ENCODE measurements around the gene DUSP9. TPM values are rescaled to one million over a fixed set of nuclear protein-coding genes. Genes with fewer than 3 reads are reported as not detected.

DUSP9 gene
- total RNA-seq, 1 experiment from 2014 or later: 14.2 TPM

DNA sequence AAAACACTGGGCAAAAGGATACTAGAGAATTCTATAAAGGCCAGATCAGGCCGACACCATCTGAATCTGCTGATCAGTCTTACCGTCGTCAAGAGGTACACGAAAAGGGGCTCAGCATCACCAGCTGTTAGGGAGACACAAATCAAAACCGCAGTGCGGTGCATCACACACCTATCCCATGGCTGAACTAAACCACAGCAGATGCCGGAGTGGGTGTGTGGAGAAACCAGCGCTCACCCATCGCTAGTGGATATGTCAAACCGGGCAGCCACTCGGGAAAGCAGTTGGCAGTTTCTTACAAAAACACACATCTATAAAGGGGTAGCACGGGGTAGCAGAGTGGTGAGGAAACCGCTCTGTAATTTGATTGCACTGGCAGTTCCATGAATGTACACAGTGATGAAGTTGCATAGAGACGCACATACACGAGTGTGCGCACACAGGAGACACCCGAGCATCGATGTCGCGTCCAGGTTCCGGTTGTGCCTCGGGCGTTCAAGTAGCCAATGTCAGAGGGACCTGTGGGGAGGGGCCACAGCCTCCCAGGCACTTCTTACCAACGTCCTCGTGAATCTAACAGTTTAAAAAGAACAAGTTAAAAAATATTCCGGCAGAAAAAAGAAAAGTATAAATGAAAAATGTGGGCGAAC is 24.9 kb upstream of the DUSP9 start:
- BruUV-seq (replicated peaks): no TSS peak
- no peak for DNase-seq (ENCODE audit: low read depth, low spot score)
- H3K27me3 ChIP-seq (ENCODE audit: insufficient read depth, low read length): 0 out of 2 replicates have a peak, but pooled peaks cover 2% of the 10 kb centered on the region
- intact Hi-C loops (cut with micrococcal nuclease): no loop called here
- no peak for TF ChIP-seq ZNF274 (IDR thresholded peaks at IDR 0.05; ENCODE audit: low read depth, low read length)
- no peak for TF ChIP-seq ELF1 (IDR thresholded peaks at IDR 0.05; ENCODE audit: borderline replicate concordance, low read depth)
- TF ChIP-seq JUND (IDR thresholded peaks at IDR 0.05): no peak
- no peaks in the 10 kb centered on the region for H3K4me1 ChIP-seq (ENCODE audit: control insufficient read depth in 1 of 2, insufficient read depth in 2 of 2, low read length in 2 of 2)
- H2AFZ ChIP-seq (ENCODE audit: low read depth, low read length, poor library complexity, severe bottlenecking): no peak overlapping the region
- H3K9ac ChIP-seq (ENCODE audit: low read length): no peak overlapping the region
- no peak overlapping the region for H3K4me2 ChIP-seq (ENCODE audit: low read length)
- no peaks in the 10 kb centered on the region for H3K9me2 ChIP-seq (ENCODE audit: insufficient read depth)
- no peak for ATAC-seq
- ChIA-PET POLR2A (no interaction called here), CTCF (no interaction called here), RAD21 (ENCODE audit: low non-redundant PET in 1 of 2, low total read pairs in 2 of 2, uncharacterized antibody in 2 of 2, unreplicated experiment in 2 of 2) (no interaction called here)
- H3K27ac ChIP-seq (ENCODE audit: low read depth, low read length): no peak overlapping the region
- H3K79me2 ChIP-seq (ENCODE audit: insufficient read depth, low read length): no peaks in the 10 kb centered on the region
- H3K9me3 ChIP-seq (ENCODE audit: control insufficient read depth in 1 of 2, insufficient read depth in 1 of 2, low read depth in 1 of 2, low read length in 2 of 2): no peaks in the 10 kb centered on the region
- H4K20me1 ChIP-seq (ENCODE audit: insufficient read depth): no peaks in the 10 kb centered on the region
- H3K36me3 ChIP-seq (ENCODE audit: control insufficient read depth in 1 of 2, insufficient read depth in 2 of 2, low read length in 2 of 2): no peaks in the 10 kb centered on the region
- no peak overlapping the region for H3K4me3 ChIP-seq (replicated peaks in 1 of 2; ENCODE audit: low read depth in 1 of 2, low read length in 2 of 2)

DNA sequence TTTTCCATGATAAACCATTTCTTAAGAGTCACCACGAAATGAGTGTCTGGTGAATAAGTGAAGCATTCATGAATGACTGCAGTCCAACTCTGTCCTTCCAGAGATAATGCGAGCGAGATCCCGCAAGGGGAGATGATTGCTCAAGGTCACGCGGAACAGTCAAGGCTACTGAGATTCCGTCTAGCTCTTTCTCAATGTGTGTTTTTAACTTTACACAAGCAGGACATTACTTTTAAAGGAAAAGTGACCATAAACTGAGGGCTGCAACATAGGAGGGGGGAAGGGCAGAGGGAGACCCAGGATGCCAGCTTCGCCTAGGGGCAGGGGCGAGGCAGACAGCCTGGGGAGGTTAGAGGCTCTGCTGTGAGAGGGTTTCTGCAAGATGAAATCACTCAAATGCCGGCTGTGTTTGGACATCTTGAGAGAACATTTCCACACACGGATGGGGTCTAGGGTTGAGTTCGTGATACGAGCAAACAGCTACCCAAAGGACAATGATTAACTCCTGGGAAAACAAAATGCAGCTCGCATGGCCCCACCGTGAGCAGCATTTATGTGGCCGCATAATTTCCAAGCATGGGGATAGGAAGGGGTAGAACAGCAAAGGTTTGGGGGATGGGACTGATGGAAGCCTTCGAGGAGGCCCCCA is 24.2 kb upstream of the DUSP9 start:
- no peak for ATAC-seq
- BruUV-seq (replicated peaks): no TSS peak
- POLR2A ChIA-PET: no interaction called here
- H4K20me1 ChIP-seq (ENCODE audit: insufficient read depth): no peaks in the 10 kb centered on the region
- H3K4me1 ChIP-seq (ENCODE audit: control insufficient read depth in 1 of 2, insufficient read depth in 2 of 2, low read length in 2 of 2): no peaks in the 10 kb centered on the region
- H3K9me3 ChIP-seq (ENCODE audit: control insufficient read depth in 1 of 2, insufficient read depth in 1 of 2, low read depth in 1 of 2, low read length in 2 of 2): no peaks in the 10 kb centered on the region
- RAD21 ChIA-PET (ENCODE audit: low non-redundant PET in 1 of 2, low total read pairs in 2 of 2, uncharacterized antibody in 2 of 2, unreplicated experiment in 2 of 2): no interaction called here
- no peak overlapping the region for H3K27ac ChIP-seq (ENCODE audit: low read depth, low read length)
- no peak for DNase-seq (ENCODE audit: low read depth, low spot score)
- H2AFZ ChIP-seq (ENCODE audit: low read depth, low read length, poor library complexity, severe bottlenecking): no peak overlapping the region
- CTCF ChIA-PET: no interaction called here
- 0 out of 2 replicates have a peak, but pooled peaks cover 2% of the 10 kb centered on the region for H3K27me3 ChIP-seq (ENCODE audit: insufficient read depth, low read length)
- no peak overlapping the region for H3K9ac ChIP-seq (ENCODE audit: low read length)
- H3K79me2 ChIP-seq (ENCODE audit: insufficient read depth, low read length): no peaks in the 10 kb centered on the region
- no peaks in the 10 kb centered on the region for H3K9me2 ChIP-seq (ENCODE audit: insufficient read depth)
- H3K4me3 ChIP-seq (replicated peaks in 1 of 2; ENCODE audit: low read depth in 1 of 2, low read length in 2 of 2): no peak overlapping the region
- H3K36me3 ChIP-seq (ENCODE audit: control insufficient read depth in 1 of 2, insufficient read depth in 2 of 2, low read length in 2 of 2): no peaks in the 10 kb centered on the region
- intact Hi-C loops (cut with micrococcal nuclease): no loop called here
- no peak overlapping the region for H3K4me2 ChIP-seq (ENCODE audit: low read length)
- TF ChIP-seq POLR2AphosphoS5 (IDR thresholded peaks at IDR 0.05; ENCODE audit: low read depth, low read length): no peak
- TF ChIP-seq, protein P1, sequence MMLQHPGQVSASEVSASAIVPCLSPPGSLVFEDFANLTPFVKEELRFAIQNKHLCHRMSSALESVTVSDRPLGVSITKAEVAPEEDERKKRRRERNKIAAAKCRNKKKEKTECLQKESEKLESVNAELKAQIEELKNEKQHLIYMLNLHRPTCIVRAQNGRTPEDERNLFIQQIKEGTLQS (IDR thresholded peaks at IDR 0.05): no peak
- no peak for TF ChIP-seq RAD21 (IDR thresholded peaks at IDR 0.05; ENCODE audit: low read depth)
- no peak for TF ChIP-seq CBX3 (IDR thresholded peaks at IDR 0.05; ENCODE audit: low read depth)
- no peak for TF ChIP-seq JUND (IDR thresholded peaks at IDR 0.05)
- no peak for TF ChIP-seq TCF7L2 (IDR thresholded peaks at IDR 0.05; ENCODE audit: borderline replicate concordance, extremely low read depth, insufficient read depth, insufficient read length)
- TF ChIP-seq, protein P2, sequence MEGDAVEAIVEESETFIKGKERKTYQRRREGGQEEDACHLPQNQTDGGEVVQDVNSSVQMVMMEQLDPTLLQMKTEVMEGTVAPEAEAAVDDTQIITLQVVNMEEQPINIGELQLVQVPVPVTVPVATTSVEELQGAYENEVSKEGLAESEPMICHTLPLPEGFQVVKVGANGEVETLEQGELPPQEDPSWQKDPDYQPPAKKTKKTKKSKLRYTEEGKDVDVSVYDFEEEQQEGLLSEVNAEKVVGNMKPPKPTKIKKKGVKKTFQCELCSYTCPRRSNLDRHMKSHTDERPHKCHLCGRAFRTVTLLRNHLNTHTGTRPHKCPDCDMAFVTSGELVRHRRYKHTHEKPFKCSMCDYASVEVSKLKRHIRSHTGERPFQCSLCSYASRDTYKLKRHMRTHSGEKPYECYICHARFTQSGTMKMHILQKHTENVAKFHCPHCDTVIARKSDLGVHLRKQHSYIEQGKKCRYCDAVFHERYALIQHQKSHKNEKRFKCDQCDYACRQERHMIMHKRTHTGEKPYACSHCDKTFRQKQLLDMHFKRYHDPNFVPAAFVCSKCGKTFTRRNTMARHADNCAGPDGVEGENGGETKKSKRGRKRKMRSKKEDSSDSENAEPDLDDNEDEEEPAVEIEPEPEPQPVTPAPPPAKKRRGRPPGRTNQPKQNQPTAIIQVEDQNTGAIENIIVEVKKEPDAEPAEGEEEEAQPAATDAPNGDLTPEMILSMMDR (IDR thresholded peaks at IDR 0.05 in 2 of 3, conservative IDR thresholded peaks at IDR 0.05 in 1 of 3; ENCODE audit: borderline replicate concordance in 1 of 3, insufficient read depth in 1 of 3, low read depth in 2 of 3, low read length in 2 of 3): no peak
- no peak for TF ChIP-seq SRF (IDR thresholded peaks at IDR 0.05; ENCODE audit: low read depth)
- TF ChIP-seq CEBPB (IDR thresholded peaks at IDR 0.05; ENCODE audit: low read depth): no peak
- TF ChIP-seq SIN3A (IDR thresholded peaks at IDR 0.05; ENCODE audit: low read depth): no peak
- no peak for TF ChIP-seq EZH2 (IDR thresholded peaks at IDR 0.05)
- TF ChIP-seq, protein P3, sequence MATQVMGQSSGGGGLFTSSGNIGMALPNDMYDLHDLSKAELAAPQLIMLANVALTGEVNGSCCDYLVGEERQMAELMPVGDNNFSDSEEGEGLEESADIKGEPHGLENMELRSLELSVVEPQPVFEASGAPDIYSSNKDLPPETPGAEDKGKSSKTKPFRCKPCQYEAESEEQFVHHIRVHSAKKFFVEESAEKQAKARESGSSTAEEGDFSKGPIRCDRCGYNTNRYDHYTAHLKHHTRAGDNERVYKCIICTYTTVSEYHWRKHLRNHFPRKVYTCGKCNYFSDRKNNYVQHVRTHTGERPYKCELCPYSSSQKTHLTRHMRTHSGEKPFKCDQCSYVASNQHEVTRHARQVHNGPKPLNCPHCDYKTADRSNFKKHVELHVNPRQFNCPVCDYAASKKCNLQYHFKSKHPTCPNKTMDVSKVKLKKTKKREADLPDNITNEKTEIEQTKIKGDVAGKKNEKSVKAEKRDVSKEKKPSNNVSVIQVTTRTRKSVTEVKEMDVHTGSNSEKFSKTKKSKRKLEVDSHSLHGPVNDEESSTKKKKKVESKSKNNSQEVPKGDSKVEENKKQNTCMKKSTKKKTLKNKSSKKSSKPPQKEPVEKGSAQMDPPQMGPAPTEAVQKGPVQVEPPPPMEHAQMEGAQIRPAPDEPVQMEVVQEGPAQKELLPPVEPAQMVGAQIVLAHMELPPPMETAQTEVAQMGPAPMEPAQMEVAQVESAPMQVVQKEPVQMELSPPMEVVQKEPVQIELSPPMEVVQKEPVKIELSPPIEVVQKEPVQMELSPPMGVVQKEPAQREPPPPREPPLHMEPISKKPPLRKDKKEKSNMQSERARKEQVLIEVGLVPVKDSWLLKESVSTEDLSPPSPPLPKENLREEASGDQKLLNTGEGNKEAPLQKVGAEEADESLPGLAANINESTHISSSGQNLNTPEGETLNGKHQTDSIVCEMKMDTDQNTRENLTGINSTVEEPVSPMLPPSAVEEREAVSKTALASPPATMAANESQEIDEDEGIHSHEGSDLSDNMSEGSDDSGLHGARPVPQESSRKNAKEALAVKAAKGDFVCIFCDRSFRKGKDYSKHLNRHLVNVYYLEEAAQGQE (IDR thresholded peaks at IDR 0.05; ENCODE audit: low read depth): no peak
- no peak for TF ChIP-seq FOSL1 (IDR thresholded peaks at IDR 0.05; ENCODE audit: low read depth)
- TF ChIP-seq POLR2A (IDR thresholded peaks at IDR 0.05; ENCODE audit: borderline replicate concordance, extremely low read depth, insufficient read depth, insufficient read length): no peak

Data from HCT116 (cell line).